Measurements from ENCODE around the gene PSMD14.

PSMD14 gene

DNA sequence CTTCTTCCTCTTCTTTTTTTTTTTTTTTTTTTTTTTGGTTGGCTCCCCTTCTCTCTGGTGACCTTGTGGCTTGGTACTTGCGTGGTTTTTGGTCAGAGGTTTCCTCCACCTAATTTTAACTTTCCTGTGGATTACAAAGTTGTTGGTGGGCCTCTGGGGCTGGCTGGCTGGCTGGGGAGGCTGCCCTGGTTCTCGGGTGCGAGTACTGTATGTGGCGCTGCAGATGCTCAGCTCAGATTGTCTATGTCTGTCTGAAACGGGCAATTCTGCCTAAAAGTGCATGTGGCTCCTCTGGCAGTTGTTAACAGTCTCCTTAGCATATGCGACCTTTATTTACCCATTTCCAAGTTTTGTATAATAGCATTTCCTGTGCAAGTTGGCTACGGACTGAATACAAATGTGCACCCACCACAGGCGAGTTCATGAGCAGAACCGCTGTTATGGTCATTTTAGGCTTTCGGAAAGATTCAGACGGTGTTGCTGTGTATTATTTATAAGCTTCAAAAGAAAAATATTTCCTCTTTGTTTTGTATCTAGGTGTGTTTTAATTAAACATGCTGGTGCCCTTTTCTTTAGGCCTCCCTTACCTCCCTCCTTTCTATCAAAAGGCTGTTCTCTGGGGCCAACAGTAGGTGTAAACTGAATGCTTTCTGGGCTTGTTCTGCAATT lies 112.3 kb downstream of the PSMD14 start:
- DNase-seq: peak; percentile 5

DNA sequence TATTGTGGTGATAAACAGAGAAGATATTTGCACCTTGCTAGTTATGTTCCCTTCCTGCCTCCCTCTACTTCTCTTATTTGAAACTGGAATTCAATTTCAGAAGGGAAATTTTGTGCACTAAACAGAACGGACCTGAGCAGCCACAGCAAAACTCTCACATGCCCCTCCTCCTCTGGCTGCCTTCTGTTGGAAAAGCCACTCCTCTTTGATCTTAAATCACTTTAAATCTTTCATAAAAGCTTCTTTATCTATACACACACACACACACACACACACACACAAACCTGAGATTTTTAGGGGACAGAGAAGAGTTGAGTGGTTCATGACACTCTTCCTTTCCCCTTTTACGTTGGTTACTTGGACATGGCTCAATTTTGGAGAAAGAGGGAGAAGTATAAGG lies 113.5 kb downstream of the PSMD14 start:
- no peak for DNase-seq

DNA sequence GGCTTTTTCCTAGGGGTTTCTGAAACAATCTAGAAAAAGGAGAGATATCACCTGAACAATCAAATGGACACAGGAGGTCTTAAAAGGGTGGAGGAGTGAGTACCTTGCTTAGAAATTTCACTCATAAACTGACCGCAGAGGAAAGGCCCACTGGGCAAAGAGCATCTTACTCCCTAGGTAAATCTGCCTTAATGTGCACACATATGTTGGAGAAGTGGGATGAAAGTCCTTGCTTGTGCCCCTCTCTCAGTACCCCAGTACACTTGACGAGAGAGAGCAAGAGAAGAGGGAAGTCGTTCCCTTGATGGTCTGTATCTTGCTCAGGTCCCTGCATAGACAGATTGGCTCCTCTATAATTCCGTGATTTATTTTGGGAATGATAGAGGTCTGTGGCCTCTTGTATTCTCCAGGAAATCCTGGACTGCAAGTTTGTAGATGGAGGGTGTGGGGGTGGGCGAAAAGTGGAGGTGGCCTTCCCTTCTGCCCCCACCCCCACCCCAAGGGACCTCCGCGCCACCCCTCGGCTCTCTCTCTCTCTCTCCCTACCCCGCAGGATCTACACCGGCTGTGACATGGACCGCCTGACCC lies 114.7 kb downstream of the PSMD14 start:
- DNase-seq: no peak

DNA sequence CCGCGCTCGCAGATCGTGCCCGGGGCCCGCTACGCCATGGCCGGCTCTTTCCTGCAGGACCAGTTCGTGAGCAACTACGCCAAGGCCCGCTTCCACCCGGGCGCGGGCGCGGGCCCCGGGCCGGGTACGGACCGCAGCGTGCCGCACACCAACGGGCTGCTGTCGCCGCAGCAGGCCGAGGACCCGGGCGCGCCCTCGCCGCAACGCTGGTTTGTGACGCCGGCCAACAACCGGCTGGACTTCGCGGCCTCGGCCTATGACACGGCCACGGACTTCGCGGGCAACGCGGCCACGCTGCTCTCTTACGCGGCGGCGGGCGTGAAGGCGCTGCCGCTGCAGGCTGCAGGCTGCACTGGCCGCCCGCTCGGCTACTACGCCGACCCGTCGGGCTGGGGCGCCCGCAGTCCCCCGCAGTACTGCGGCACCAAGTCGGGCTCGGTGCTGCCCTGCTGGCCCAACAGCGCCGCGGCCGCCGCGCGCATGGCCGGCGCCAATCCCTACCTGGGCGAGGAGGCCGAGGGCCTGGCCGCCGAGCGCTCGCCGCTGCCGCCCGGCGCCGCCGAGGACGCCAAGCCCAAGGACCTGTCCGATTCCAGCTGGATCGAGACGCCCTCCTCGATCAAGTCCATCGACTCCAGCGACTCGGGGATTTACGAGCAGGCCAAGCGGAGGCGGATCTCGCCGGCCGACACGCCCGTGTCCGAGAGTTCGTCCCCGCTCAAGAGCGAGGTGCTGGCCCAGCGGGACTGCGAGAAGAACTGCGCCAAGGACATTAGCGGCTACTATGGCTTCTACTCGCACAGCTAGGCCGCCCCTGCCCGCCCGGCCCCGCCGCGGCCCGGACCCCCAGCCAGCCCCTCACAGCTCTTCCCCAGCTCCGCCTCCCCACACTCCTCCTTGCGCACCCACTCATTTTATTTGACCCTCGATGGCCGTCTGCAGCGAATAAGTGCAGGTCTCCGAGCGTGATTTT lies 115.5 kb downstream of the PSMD14 start:
- no peak for DNase-seq

DNA sequence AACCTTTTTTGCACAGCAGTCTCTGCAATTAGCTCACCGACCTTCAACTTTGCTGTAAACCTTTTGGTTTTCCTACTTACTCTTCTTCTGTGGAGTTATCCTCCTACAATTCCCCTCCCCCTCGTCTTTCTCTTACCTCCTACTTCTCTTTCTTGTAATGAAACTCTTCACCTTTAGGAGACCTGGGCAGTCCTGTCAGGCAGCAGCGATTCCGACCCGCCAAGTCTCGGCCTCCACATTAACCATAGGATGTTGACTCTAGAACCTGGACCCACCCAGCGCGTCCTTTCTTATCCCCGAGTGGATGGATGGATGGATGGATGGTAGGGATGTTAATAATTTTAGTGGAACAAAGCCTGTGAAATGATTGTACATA lies 116.2 kb downstream of the PSMD14 start:
- DNase-seq: no peak

DNA sequence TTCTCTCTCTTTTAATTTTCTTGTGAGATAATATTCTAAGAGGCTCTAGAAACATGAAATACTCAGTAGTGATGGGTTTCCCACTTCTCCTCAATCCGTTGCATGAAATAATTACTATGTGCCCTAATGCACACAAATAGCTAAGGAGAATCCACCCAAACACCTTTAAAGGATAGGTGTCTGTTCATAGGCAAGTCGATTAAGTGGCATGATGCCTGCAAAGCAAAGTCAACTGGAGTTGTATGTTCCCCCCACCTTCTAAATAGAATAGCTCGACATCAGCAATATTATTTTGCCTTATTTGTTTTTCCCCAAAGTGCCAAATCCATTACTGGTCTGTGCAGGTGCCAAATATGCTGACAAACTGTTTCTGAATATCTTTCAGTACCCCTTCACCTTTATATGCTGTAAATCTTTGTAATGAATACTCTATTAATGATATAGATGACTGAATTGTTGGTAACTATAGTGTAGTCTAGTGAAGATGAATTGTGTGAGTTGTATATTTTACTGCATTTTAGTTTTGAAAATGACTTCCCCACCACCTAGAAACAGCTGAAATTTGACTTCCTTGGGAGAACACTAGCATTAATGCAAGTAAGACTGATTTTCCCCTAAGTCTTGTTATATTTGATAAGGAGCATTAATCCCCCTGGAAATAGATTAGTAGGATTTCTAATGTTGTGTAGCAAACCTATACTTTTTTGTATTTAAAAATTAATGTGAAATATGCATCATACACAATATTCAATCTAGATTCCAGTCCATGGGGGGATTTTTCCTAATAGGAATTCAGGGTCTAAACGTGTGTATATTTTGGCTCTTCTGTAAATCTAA lies 116.9 kb downstream of the PSMD14 start:
- no peak for DNase-seq

DNA sequence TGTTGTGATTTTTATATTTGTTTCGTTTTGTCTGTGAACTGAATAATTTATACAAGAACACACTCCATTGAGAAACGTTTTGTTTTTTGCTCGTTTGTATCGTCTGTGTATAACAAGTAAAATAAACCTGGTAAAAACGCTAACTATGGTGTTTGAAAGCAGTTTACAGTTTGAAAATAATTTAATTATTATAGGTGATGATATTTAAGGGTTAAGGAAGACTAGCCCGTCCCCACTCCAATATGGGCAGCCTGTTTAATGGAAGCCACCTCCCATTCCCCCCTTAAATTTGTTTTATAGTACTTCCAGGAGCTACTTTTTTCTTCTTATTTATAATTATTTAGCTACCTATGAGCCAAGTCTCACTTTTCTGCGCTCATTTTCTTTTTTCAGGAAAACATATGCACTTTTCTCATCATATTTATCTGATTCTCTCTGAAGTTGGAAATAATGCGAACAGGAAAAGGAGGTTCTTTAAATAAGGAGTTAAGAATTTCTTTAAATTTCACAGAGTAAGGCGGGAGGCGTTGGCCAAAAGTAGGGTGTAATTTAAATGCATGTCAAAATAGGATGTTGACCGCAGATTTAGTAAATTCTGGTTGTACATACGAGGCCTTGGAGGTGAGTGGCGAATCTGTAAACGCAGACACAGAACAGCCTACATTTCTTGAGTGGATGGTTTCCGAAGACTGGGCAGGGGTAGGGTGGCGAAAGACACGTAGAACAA lies 117.7 kb downstream of the PSMD14 start:
- no peak for DNase-seq

DNA sequence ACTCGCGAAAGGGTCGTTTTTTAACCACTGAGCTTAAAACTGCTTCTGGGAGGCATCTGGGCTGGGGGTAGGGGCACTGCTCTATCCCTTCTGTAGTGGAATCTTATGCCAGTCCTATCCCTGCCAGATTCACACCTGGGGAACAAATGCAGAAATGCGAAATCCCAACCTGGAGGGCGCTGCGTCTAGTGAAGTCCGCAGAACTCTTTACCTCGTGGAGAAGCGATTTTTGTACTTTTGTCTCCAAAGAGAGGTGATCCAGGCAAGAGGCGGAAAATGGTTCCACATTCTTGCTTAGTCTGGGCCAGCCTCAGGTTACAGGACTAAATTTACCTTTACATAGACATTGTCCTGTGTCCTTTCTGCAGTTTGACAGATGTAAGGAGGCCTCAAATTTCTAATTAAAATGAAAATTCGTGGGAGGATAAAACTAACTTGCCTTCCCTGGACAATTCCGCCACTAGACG lies 118.3 kb downstream of the PSMD14 start:
- no peak for DNase-seq

DNA sequence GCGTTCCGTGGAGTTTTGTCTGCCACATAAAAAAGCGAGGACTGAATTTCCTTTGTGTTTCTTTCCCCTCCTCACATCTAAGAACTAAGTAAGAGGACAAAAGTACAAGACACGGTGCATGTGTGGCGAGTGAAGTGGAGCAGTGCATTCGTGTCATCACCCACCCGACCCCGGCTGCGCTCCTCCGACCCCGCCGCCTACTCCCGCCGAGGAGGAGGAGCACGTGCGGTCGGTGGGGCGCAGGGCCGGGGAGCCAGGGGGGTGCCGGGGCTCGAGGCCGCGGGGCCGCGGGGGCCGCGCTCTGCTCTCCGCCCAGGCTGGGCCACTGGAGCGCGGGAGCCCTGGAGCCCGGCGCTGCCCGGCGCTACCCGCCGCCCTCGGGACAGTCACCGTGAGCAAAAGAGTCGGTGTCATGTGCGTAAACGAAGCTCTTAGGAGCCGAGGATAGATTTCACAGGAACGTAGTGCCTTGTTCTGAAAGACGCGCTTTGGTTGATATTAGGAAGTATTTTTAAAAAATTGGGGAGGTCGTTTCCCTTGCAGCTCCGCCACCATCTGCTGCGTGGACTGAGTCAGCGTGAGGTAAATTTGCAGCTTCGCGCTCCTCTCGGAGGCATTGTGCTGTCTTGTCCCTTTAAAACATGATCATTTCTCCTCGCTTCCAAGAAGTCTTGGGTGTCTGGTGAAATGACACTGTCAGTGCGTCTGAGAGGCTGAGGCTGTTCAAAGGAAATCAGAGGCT lies 118.9 kb downstream of the PSMD14 start:
- DNase-seq: no peak

DNA sequence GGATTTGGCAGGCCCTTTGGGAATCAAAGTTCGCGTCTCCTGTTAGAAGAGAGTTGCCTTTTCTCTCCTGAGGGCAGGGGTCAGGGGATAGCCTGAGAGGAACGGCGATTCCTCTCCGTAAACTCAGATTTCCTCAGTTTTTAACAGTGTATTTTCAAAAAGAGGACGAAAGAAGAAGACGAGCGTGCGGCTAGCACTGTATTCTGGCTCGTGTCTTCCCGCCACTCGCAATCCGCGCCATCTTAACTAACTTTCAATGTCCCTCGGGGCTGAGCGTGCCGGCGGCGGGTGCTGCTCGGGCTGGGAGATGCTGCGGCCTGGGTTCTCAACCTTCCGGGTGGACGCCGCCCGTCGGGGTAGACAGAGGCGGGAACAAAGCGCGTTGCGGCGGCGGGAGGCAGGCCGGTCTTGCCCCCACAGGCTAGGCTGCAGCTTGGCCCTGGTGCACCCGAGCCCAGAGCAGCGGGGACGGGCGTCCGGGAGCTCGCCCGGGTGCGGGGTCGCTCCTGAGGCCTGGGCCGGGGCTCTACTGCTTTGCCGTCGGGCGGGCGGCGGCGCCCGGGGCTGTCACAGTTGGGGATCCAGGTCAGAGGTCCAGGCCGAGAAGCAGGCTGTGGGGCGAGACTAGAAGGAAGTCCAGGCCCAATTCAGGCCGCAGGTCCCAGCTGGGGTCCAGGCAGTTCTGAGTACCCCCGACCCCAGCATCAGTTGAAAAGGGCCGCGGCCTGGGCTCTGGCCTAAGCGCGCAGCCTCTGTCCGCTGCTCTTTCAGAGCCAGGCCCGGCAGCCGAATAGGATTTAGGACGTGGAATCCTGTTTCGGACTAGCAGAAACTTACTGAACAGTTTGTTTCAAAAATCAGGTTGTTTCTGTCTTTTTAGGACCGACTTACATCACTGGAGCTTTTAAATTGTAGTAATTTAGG lies 119.7 kb downstream of the PSMD14 start:
- no peak for DNase-seq

DNA sequence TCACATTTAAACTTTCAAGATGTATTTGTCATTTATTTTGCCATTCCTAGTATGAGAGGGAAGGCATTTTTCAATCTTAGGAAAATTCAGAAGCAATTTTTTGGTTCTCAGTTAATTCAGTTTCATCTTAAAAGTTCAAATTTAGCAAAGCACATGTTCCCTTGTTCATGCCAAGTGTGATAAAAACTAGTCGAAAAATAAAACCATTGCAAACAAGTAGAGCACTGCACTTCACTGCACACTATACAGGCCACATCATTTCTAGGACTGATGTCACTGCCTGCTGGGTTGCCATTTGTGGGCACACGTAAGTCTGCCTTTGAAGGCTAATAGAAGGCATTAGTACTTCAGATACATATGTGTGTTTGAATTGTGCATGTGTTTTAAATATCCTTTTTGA lies 122.2 kb downstream of the PSMD14 start:
- DNase-seq: no peak

DNA sequence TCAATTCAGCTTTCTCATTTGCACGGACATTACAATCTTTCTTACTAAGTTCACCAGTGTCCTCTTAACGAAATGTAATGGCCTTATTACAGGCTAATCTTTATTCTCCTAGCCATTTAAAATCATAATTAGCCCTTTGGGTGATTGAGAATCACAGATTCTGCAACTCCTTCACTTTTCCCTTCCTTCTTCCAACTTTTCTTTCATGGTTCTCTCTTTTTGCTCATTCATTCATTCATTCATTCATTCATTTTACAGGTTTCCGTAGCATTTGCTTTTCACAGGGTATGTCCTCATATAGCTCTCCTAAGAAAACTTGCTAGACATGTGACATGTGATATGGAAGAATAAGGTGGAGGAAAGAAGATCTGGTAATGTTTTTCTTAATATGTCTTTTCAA lies 123.9 kb downstream of the PSMD14 start:
- DNase-seq: no peak

DNA sequence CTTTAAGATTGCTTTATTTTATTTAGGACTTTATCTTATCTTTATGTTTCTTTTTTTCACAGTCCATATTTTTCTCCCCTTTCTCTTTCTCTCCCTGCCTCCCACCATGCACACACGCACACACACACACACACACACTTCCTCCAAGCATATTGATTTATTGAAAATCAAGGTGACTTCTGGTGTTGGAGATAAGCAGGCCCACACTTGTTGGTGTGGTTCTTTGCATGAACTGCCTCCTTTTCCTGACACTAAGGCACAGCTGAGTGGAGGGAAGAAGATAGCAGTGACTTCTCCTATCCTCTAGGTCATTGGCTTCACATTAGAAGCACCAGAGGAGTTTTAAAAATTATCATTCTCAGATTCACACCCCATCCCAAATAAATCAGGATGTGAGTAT lies 125.9 kb downstream of the PSMD14 start:
- DNase-seq: no peak

DNA sequence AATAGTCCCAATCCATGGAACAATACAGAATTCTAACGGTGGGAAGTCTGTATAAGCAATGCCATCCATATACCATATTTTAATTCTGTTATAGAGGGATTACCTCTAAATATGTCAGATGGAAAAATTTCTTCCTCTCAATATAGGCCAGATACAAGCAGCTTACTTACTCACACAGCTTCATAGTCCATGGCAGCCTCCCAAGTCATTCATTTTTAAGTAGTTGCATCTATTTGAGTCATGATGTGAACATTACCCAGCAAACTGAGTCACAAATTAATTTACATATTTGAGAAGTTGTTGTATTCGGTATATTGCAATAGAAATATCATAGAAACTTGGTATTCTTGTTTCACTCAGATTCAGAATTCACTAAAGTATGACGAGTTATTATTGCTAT lies 128.2 kb downstream of the PSMD14 start:
- DNase-seq: no peak

DNA sequence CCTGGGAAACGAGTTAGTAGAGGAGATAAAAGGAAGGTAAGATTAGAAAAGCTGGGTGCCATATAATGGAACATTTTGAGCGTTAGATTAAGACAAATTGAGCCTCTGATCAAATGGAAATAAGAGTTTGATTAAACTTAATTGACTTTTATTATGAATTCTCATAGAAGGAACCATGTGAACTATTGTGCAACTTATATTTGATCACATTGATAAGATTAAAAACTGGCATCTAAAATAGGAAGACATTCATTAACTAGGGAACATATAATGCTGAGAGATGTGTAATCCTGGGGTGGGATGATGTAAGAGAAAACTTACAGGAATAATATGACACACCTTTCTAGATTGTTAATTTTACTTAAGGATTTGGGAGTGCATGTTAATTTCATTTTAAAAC lies 130.4 kb downstream of the PSMD14 start:
- DNase-seq: no peak

DNA sequence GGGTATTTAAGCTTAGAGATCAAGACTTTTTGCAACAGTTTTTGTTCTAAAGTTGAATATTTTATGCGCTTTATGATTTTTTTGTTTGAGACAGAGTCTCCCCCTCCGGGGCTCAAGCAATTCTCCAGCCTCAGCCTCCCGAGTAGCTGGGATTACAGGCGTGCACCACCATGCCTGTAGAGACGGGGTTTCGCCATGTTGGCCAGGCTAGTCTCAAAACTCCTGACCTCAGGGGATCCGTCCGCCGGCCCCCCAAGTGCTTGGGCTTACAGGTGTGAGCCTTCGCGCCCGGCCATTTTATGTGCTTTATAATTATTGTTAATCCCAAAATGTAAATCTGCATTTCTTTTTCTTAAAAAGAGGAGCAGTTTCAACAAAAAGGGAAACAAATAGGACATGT lies 136.9 kb downstream of the PSMD14 start:
- no peak for DNase-seq

DNA sequence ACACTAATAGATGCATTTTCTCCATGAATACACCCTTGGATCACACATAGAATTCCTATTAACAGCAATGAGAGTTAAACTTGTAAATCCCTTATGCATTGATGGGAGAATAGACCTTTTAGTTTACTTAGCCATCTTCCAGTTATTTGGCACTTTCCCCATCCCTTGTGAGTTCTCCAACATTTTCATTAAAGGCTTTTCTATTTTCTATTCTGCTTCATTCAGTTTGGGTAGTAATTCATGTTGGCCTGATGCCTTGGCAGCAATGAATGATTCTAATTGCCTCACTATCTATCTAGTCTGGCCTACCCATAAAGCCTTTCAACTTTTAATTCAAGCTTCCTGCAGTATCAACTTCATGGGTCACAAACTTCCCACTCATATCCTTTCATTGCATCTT lies 140.2 kb downstream of the PSMD14 start:
- no peak for DNase-seq

Data from MV-4-11 (cell line).